ENCODE results near the gene SHMT1. TPM values are rescaled to one million over a fixed set of nuclear protein-coding genes. Genes with fewer than 3 reads are reported as not detected.

SHMT1 gene
- total RNA-seq, 1 donor from 2014 or later, result 6.1 TPM

GRCh38 chr17:18291718-18292540 lies 71.4 kb downstream of the SHMT1 start:
- DNase-seq (ENCODE audit: low read depth), result no peak

GRCh38 chr17:18285296-18285695 lies 78.1 kb downstream of the SHMT1 start:
- DNase-seq (ENCODE audit: low read depth), result no peak

- DNase-seq (ENCODE audit: low read depth), result no peak
Observed at GRCh38 chr17:18281788-18282187, 81.6 kb downstream of the SHMT1 start.

- DNase-seq (ENCODE audit: low read depth), result no peak
Observed at GRCh38 chr17:18280766-18281371, 82.5 kb downstream of the SHMT1 start.

- DNase-seq (ENCODE audit: low read depth), result no peak
Observed at GRCh38 chr17:18280249-18280648, 83.1 kb downstream of the SHMT1 start.

GRCh38 chr17:18278867-18279266 lies 84.5 kb downstream of the SHMT1 start:
- DNase-seq (ENCODE audit: low read depth), result no peak

Small RNA genes lying within 50 kb of the gene (microRNA-seq; reads per million reads assigned to microRNA genes)
- not detected for gene MIR6778

Other genes with a start within 250 kb of the SHMT1 start
- gene ALKBH5, start 179.7 kb downstream of the SHMT1 start, total RNA-seq, result 240 and 243 TPM in 2 replicates
- 23.0 and 31.2 TPM in 2 replicates for gene LLGL1, start 137.9 kb downstream of the SHMT1 start, total RNA-seq
- 497 and 558 TPM in 2 replicates for gene FLII, start 104.8 kb downstream of the SHMT1 start, total RNA-seq
- gene MIEF2, start 102.9 kb downstream of the SHMT1 start, total RNA-seq, result 38.0 and 50.5 TPM in 2 replicates
- 33.0 and 35.8 TPM in 2 replicates for gene TOP3A, start 48.6 kb downstream of the SHMT1 start, total RNA-seq
- 10.8 and 11.2 TPM in 2 replicates for gene SMCR8, start 48.3 kb downstream of the SHMT1 start, total RNA-seq
- gene EVPLL, start 14.2 kb upstream of the SHMT1 start, total RNA-seq, result not detected in 2 replicates
- not detected in 2 replicates for gene LGALS9C, start 113.2 kb upstream of the SHMT1 start, total RNA-seq

Measured in myocyte (in vitro differentiated cells).